GM18508 (cell line): ENCODE results near the gene FGB.

ENCODE experiments used
- ATAC-seq: cut with Tn5 transposase; IDR thresholded peaks from one replicate; pipeline ENCODE4 v1.9.1; 2021; ENCODE audit warnings: moderate number of reproducible peaks; ENCODE audit not compliant: insufficient read depth, unreplicated experiment

The FGB gene

GRCh38 chr4:154616731-154617130 lies 53.9 kb downstream of the FGB start:
- peak; percentile 93 for ATAC-seq

GRCh38 chr4:154617820-154618317 lies 55.1 kb downstream of the FGB start:
- ATAC-seq: no peak

GRCh38 chr4:154618708-154619315 lies 56.0 kb downstream of the FGB start:
- peak; percentile 56 for ATAC-seq

GRCh38 chr4:154620111-154620510 lies 57.3 kb downstream of the FGB start:
- no peak for ATAC-seq
